Stimulated activated CD4-positive, alpha-beta T cell treated with anti-CD3 and anti-CD28 coated beads, Interleukin-12 subunit alpha, Interleukin-12 subunit beta, amount 100 ng/mL, for 24 hours (primary cell): Measurements from ENCODE around the gene BIRC7.
"Not testable (repeated sequence)": the region's sequence is repeated elsewhere in the genome, so short reads cannot be mapped to it uniquely, and the experiment has no call there.

Experiments used
- DNase-seq, 2 experiments: peaks; one replicate each; pipeline ENCODE4 v3.0.0-alpha.2; 2020; ENCODE audit warnings: low read depth in 2 of 2

Gene BIRC7

DNA sequence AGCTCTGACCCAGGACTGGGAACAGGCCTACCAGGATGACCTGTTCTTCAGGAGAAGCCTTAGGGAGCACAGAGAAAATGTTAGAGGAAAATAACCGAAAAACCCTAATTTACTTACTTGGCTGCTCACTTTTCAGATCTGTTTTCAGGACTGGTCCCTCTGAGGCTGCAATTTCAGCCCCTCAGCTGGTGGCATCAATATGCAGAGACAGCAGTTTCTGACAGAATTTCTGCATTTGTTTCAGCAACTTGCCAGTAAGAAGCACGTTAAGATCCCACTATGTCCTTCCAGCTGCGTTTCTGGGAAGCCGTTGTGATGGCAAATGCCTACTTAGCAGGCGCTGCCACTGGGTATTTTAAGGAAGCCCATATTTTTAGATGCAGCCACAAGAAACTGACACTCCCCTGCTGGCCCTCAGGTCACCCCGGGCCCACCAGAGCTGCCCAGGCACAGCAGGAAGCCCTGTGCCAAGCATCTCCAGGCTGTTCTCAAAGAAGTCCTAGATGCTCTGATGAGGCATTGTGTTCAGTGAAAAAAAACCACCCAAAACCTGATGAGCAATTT lies 27.3 kb upstream of the BIRC7 start:
- no peak for DNase-seq

- DNase-seq: no peak
Observed at GRCh38 chr20:63210011-63210605, 25.6 kb upstream of the BIRC7 start.

DNA sequence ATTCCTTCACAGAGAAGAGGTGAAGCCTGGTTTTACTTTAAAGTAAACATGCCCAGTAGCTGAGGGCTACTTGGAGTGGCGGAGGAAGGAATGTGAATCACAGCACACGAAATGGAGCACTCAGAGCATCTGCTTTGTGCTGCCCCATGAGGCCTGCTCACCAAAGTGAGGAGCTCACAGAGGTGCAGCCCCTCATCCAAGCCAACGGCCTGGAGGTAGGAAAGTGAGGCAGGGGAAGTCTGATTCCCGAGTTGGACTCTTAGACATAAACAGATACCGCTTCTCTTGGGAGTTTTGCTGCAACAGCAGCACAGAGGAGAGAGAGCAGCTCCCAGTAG lies 23.3 kb upstream of the BIRC7 start:
- no peak for DNase-seq

DNA sequence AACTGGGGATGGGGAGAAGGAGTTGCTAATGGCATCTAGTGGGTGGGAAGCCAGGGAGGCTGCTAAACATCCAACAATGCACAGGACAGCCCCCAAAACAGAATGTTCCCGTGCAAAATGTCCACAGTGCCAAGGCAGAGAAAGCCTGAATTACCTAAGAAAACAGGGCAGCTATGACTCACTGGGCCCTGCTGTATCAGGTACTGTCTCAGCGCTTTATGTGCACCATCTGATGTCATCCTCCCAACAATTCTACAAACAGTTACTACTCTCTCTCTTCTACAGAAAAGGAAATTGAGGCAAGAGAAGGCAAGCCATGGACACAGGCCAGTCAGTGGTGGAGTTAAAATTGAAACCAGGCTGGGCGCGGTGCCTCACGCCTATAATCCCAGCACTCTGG lies 22.9 kb upstream of the BIRC7 start:
- no peak for DNase-seq

GRCh38 chr20:63214514-63214913 lies 21.2 kb upstream of the BIRC7 start:
- no peak for DNase-seq

- no peak for DNase-seq
Observed at GRCh38 chr20:63215101-63216040, 20.3 kb upstream of the BIRC7 start.

DNA sequence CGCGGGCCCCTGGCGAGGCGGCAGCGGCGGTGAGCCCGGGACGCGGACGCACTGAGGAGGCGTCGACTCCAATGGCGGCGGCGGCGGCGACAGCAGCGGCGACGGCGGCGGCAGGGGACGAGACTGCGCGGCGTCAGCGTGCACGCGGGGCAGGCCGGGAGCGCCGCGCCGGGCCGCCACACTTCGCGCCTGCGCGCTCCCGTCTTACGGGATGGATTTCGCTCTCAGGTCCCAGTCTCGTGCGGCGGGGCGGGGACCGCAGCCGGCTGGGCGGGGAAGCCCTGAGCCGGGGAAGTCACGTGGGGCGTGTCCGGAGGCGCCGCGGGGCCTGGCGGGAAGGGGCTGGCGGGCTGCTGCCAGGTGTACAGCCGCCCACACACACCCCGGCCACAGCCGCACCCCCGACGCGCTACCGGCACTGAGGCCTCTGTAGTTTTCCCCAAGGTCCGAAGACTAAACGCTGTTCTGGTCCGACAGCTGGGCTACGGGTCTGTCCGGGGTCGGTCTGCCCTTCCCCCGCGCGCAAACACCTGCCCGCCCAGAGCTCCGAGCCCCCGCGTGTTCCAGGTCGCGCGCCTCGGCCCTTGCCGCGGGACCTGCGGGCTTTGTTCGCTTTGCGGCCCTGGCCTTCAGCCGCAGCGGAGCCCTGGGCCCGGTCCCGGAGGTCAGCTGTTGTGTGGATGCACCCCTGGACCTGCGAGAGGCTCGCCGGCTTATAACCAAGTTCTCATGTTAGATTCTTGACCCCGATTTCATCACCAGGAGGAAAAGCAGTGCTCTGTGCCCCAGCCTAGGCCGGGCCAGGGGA lies 19.5 kb upstream of the BIRC7 start, which contains the start of gene YTHDF1:
TSS of gene YTHDF1 (minus strand) at position 91 of the 808 bp plus-strand sequence. CDS start 239 bp downstream, outside the sequence.
- peak; percentile 92 to 93 for DNase-seq

- DNase-seq: no peak
Observed at GRCh38 chr20:63216849-63217471, 18.7 kb upstream of the BIRC7 start.

DNA sequence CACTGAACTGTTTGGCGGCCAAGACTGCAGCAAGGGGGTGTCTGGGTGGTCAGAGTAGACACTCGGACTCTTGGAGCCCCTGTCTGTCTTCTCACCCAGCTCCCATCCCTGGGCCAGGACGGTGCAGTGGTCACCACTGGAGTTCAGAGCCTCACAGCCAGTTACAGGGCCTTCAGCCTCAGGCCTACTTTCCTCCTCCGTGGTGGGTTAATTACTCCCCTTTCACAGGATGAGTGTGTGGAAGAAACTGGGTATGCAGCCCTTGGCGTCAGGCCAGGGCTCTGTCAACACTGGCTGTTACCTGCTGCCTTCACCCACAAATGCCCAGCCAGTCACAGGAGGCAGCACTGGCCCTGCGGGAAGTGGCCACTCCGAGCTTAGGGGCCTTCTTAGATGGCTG lies 18.0 kb upstream of the BIRC7 start:
- no peak for DNase-seq

GRCh38 chr20:63218701-63219446 lies 16.8 kb upstream of the BIRC7 start:
- no peak for DNase-seq

DNA sequence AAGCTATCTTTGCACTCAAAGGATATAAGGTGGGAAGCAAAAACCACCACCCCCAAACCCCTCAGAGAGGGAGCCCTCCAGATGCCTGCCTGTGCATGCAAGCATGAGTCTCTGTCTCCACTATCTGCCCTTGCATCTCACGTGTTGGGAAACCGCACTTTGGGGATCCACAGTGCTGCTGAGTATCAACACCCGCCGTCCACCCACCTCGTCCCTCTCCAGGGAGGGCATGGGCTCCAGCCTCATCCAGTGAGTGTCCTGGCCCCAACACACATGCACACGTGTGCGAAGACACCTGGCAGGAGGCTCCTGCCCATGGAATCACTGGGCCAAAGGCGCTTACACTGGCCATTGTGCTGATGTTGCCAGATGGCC lies 16.3 kb upstream of the BIRC7 start:
- DNase-seq: no peak

DNA sequence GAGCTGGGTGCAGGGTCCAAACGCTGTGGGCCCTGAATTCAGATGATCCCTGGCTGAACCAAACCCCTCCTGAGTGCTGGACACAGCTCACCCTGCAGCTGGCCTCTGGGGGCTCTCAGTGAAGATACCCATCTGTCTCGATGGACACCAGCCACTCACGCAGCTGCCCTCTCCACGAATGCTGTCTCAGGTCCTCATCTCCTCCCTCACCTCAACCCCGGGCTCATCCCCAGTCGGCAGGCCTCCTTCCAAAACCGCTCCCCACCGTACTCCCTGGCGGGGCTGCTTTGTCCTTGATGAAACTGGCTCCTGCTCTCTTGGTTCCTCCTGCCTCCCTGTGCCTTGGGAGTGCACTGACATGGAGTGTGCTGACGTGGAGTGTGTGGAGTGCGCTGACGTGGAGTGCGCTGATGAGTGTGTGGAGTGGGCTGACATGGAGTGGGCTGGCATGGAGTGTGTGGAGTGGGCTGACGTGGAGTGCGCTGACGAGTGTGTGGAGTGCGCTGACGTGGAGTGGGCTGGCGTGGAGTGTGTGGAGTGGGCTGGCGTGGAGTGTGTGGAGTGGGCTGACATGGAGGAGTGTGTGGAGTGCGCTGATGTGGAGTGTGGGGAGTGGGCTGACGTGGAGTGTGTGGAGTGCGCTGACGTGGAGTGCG lies 15.7 kb upstream of the BIRC7 start:
- DNase-seq: no peak

- DNase-seq: no peak
Observed at GRCh38 chr20:63220696-63221399, 14.9 kb upstream of the BIRC7 start.

DNA sequence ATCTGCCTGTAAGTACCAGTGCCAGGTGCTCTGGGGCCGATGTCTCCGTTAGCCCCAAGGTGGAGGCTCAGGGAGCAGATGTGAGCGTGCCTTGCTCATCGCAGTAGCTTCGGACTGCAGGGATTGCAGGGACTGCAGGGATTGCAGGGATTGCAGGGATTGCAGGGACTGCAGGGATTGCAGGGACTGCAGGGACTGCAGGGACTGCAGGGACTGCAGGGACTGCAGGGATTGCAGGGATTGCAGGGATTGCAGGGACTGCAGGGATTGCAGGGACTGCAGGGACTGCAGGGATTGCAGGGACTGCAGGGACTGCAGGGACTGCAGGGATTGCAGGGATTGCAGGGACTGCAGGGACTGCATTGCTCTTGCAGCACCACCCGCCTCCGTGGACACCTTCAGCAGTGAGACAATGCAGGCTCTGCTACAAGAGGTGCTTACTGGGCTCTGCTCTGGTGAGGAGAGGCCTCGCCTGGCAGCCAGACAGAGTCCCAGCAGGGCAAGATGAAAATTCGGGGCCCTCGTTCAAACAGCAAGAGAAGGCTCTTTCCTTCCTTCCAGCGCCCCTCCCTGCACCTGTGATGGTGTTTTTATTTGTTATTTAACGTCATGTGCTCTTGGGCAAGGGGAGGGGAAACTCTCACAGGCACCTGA lies 14.2 kb upstream of the BIRC7 start:
- DNase-seq: not testable (repeated sequence)

DNA sequence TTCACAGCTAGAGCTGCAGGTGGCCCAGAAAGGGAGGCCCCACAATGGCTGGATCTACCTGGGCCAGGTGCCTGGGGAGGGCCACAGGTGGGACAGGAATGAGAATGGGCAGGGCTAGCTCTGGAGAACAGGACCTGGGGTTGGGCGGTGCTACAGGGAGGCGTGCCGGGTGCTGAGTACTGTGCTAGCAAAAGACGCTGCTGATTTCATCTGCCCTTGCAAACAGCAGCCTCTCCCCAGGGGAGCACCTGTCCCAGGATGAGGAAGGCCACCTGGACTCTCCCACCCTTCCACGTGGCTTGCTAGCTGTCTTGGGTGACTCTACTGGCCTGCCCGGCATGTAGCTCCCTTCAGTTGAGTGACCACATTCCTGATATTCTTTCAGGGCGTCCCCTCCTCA lies 13.2 kb upstream of the BIRC7 start:
- no peak for DNase-seq

GRCh38 chr20:63223121-63223825 lies 12.4 kb upstream of the BIRC7 start:
- DNase-seq: peak in 1 of 2 experiments; percentile 40

- no peak for DNase-seq
Observed at GRCh38 chr20:63223826-63224207, 11.9 kb upstream of the BIRC7 start.

GRCh38 chr20:63224412-63225081 lies 11.2 kb upstream of the BIRC7 start:
- DNase-seq: no peak
